Brain microvascular endothelial cell (primary cell): Measurements from ENCODE around the gene SPACA9.

Experiments
- DNase-seq: peaks from one replicate; pipeline ENCODE4 v3.0.0-alpha.2; 2020
- H3K27ac ChIP-seq: fragments of 250-450 bp; sonication (Bioruptor Pico); 2 replicates; pipeline ENCODE4 v1.5.1; 2020; ENCODE audit warnings: mild to moderate bottlenecking, moderate library complexity
- H3K27me3 ChIP-seq: fragments of 250-450 bp; sonication (Bioruptor Pico); replicated peaks from 2 replicates; pipeline ENCODE4 v1.5.1; 2020; ENCODE audit warnings: mild to moderate bottlenecking
- H3K36me3 ChIP-seq: fragments of 250-450 bp; sonication (Bioruptor Pico); replicated peaks from 2 replicates; pipeline ENCODE4 v1.5.1; 2020; ENCODE audit warnings: mild to moderate bottlenecking
- H3K4me3 ChIP-seq: 2 replicates; pipeline ENCODE4 v1.5.1; 2011; ENCODE audit warnings: low read depth, mild to moderate bottlenecking, control low read depth, low read length, moderate library complexity
- CTCF ChIP-seq: IDR thresholded peaks from 2 replicates; pipeline ENCODE4 v1.5.1; 2011; ENCODE audit warnings: low read depth, mild to moderate bottlenecking, moderate library complexity, low read length, control low read depth, inconsistent platforms; ENCODE audit errors: missing control alignments
- in situ Hi-C: cut with HindIII; loops from 2 replicates; pipeline ENCODE4 v1.10.0; 2017; ENCODE audit warnings: low sequenced_read_pairs, low pct_ligation_motif_present

The SPACA9 gene

GRCh38 chr9:132877824-132878694, 639 bp upstream of the SPACA9 start, which contains the start of gene AK8:
AK8 (minus strand) TSS chr9:132878284; CDS start chr9:132878255, 29 bp downstream.
- no peak for TF ChIP-seq CTCF
- no peaks in the 10 kb centered on the region for H3K36me3 ChIP-seq
- peak within 1 kb of the TSS; percentile 68 for H3K27ac ChIP-seq
- no peaks in the 10 kb centered on the region for H3K27me3 ChIP-seq
- DNase-seq, result peak; percentile 54
- H3K4me3 ChIP-seq, result peak within 1 kb of the TSS; percentile 92
- in situ Hi-C loops, result no loop called here

GRCh38 chr9:132879457-132880323, 992 bp downstream of the SPACA9 start:
- in situ Hi-C loops, result no loop called here
- Histone ChIP-seq H3K27ac (no peak overlapping the region), H3K4me3 (peak overlapping the region; percentile 92), H3K27me3 (no peaks in the 10 kb centered on the region), H3K36me3 (no peaks in the 10 kb centered on the region)
- no peak for DNase-seq
- TF ChIP-seq CTCF, result no peak

DNA sequence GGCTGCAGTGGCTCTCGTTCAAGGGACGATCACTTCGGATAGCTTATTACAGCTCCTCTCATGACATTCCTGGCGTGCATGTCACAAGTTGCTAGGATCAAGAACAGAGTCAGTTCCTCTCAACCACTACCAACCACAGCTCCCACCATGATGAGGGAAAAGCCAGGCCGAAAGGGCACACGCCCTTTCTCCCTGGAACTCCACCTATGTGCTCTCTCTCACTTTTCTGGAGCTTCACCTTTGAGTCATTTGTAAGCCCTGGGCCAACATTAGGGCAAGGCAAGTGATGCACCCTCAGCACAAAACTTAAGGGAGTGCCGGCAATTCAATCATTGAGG, 1.6 kb downstream of the SPACA9 start:
- no peak overlapping the region for H3K27ac ChIP-seq
- TF ChIP-seq CTCF, result no peak
- H3K36me3 ChIP-seq, result no peaks in the 10 kb centered on the region
- DNase-seq, result no peak
- no peaks in the 10 kb centered on the region for H3K27me3 ChIP-seq
- no peak overlapping the region for H3K4me3 ChIP-seq
- in situ Hi-C loops, result no loop called here

DNA sequence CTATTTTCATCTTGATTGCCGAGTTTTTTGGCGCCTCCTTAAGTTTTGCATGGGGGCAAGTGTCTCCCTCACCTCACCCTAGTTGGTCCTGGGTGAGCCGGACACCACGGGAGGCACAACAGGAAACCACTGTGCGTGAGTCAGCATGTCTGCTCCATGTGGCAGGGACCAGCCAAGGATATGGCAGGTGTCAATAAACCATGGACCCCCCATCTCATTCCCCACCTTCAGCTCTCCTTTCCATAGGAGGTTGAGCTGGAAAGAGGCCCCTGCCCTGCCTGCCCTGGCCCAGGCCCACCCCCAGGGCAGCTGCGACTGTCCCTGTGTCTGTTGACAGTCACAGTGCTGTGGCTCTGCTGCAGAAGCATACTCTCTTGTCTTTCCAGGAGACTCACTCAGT, 3.1 kb downstream of the SPACA9 start:
- Histone ChIP-seq H3K4me3 (no peak overlapping the region), H3K27me3 (no peaks in the 10 kb centered on the region), H3K36me3 (no peaks in the 10 kb centered on the region), H3K27ac (no peak overlapping the region)
- no peak for DNase-seq
- TF ChIP-seq CTCF, result no peak
- in situ Hi-C loops, result no loop called here

DNA sequence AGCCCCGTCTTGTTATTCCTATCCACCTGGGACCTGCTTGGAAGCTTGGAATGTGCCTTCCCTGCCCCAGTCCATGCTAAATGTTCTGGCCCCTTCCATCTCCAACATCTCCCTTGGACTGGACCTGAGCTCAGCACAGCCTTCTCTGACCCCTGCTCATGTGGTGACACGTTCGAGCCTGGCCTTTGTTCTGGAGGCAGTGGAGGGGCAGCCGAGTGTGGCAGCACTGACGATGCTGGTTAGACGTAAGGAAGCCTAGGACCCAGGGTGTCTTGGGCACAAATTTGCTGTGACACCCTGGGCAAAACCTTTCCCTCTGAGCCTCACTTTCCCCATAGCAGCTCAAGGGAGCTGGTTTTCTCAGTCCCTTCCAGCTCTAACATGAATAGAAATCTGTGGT, 3.9 kb downstream of the SPACA9 start:
- no peak for TF ChIP-seq CTCF
- no peaks in the 10 kb centered on the region for H3K27me3 ChIP-seq
- no peak overlapping the region for H3K4me3 ChIP-seq
- no peaks in the 10 kb centered on the region for H3K36me3 ChIP-seq
- no peak for DNase-seq
- H3K27ac ChIP-seq, result no peak overlapping the region
- in situ Hi-C loops, result no loop called here
